AG10803 (cell line): ENCODE results near the gene TYW3.

Experiments
- DNase-seq: peaks from one replicate; pipeline ENCODE4 v3.0.0; 2010; ENCODE audit warnings: low read depth
- H3K4me3 ChIP-seq: 2 replicates; pipeline ENCODE4 v1.5.1; 2011; ENCODE audit warnings: mild to moderate bottlenecking, low read length, control low read depth
- TF ChIP-seq, protein P1 (sequence below): conservative IDR thresholded peaks from 2 replicates; pipeline ENCODE4 v1.5.1; 2011; ENCODE audit warnings: mild to moderate bottlenecking, low read length, control low read depth, inconsistent platforms

Gene TYW3

GRCh38 chr1:74799119-74799657, 66.2 kb downstream of the TYW3 start:
- no peak overlapping the region for H3K4me3 ChIP-seq
- TF ChIP-seq, protein P1, sequence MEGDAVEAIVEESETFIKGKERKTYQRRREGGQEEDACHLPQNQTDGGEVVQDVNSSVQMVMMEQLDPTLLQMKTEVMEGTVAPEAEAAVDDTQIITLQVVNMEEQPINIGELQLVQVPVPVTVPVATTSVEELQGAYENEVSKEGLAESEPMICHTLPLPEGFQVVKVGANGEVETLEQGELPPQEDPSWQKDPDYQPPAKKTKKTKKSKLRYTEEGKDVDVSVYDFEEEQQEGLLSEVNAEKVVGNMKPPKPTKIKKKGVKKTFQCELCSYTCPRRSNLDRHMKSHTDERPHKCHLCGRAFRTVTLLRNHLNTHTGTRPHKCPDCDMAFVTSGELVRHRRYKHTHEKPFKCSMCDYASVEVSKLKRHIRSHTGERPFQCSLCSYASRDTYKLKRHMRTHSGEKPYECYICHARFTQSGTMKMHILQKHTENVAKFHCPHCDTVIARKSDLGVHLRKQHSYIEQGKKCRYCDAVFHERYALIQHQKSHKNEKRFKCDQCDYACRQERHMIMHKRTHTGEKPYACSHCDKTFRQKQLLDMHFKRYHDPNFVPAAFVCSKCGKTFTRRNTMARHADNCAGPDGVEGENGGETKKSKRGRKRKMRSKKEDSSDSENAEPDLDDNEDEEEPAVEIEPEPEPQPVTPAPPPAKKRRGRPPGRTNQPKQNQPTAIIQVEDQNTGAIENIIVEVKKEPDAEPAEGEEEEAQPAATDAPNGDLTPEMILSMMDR = no peak
- no peak for DNase-seq

- DNase-seq = no peak
- TF ChIP-seq, protein P1 = no peak
- H3K4me3 ChIP-seq = no peak overlapping the region
These were observed 78.7 kb downstream of the TYW3 start for GRCh38 chr1:74811436-74812179.

DNA sequence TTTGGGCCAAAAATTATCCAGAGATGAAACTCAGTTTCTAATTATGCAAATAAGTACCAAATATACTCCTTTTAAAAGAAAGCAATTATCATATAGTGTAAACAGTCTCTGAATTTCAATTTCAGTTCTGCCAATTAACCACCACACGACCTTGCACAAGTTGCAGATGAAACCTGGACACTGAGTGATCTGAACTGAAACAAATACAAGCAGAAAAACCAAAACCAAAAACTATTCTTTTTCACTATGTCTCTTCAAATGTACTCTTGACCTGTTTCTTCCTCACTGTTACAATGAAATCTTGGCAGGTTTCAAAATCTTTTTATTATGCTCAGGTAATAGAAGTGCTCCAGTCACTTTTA, 79.2 kb downstream of the TYW3 start:
- no peak for DNase-seq
- no peak overlapping the region for H3K4me3 ChIP-seq
- TF ChIP-seq, protein P1 = no peak
